Neural progenitor cell (in vitro differentiated cells): Measurements from ENCODE around the gene SDK1. TPM values are rescaled to one million over a fixed set of nuclear protein-coding genes. Genes with fewer than 3 reads are reported as not detected.
A peak's percentile ranks its signal among the peaks of the same experiment; 100 is the strongest.

Source experiments
- DNase-seq: peaks from one replicate; pipeline ENCODE4 v3.0.0-alpha.2; 2016; ENCODE audit warnings: low spot score
- H2AFZ ChIP-seq: fragments of 200-600 bp; sonication (generic); replicated peaks from 2 replicates; pipeline ENCODE4 v1.6.1; 2016; ENCODE audit warnings: antibody characterized with exemption
- H3F3A ChIP-seq: fragments of 200-600 bp; sonication (generic); 2 replicates; pipeline ENCODE4 v1.6.1; 2016; ENCODE audit warnings: antibody characterized with exemption, low read depth
- H3K27ac ChIP-seq: fragments of 200-600 bp; sonication (generic); 2 replicates; pipeline ENCODE4 v1.5.1; 2016; ENCODE audit warnings: mild to moderate bottlenecking
- H3K27me3 ChIP-seq: fragments of 200-600 bp; sonication (generic); 2 replicates; pipeline ENCODE4 v1.6.1; 2016; ENCODE audit warnings: mild to moderate bottlenecking, moderate library complexity
- H3K36me3 ChIP-seq: fragments of 200-600 bp; sonication (generic); 2 replicates; pipeline ENCODE4 v1.5.1; 2016
- H3K4me1 ChIP-seq: fragments of 200-600 bp; sonication (generic); 2 replicates; pipeline ENCODE4 v1.6.1; 2016; ENCODE audit warnings: mixed run types
- H3K4me2 ChIP-seq: fragments of 200-600 bp; sonication (generic); 2 replicates; pipeline ENCODE4 v1.6.1; 2016
- H3K4me3 ChIP-seq: fragments of 200-600 bp; sonication (generic); 2 replicates; pipeline ENCODE4 v1.5.1; 2016
- H3K79me2 ChIP-seq: fragments of 200-600 bp; sonication (generic); 2 replicates; pipeline ENCODE4 v1.6.1; 2016; ENCODE audit warnings: low read depth
- H3K9ac ChIP-seq: fragments of 200-600 bp; sonication (generic); 2 replicates; pipeline ENCODE4 v1.6.1; 2016
- H3K9me3 ChIP-seq: fragments of 200-600 bp; sonication (generic); 2 replicates; pipeline ENCODE4 v1.5.1; 2016; ENCODE audit warnings: low read depth
- H4K20me1 ChIP-seq: fragments of 200-600 bp; sonication (generic); 2 replicates; pipeline ENCODE4 v1.6.1; 2016; ENCODE audit warnings: low read depth
- H3K27ac Mint-ChIP-seq: 3 replicates; pipeline ENCODE4 v1.8.0; 2021; ENCODE audit warnings: mixed read lengths
- H3K27me3 Mint-ChIP-seq: 2 replicates; pipeline ENCODE4 v1.8.0; 2022; ENCODE audit warnings: low read depth, mild to moderate bottlenecking, inconsistent platforms, moderate library complexity, mixed read lengths; ENCODE audit not compliant: insufficient read depth
- H3K36me3 Mint-ChIP-seq: 3 replicates; pipeline ENCODE4 v1.8.0; 2021; ENCODE audit warnings: mixed read lengths
- H3K4me1 Mint-ChIP-seq: 3 replicates; pipeline ENCODE4 v1.8.0; 2021; ENCODE audit warnings: mixed read lengths
- H3K4me3 Mint-ChIP-seq: 3 replicates; pipeline ENCODE4 v1.8.0; 2021; ENCODE audit warnings: mild to moderate bottlenecking, moderate library complexity, mixed read lengths
- H3K9me3 Mint-ChIP-seq: 3 replicates; pipeline ENCODE4 v1.8.0; 2020; ENCODE audit warnings: mixed read lengths
- CTCF ChIP-seq: fragments of 200-600 bp; sonication (generic); IDR thresholded peaks from 2 replicates; pipeline ENCODE4 v1.5.1; 2017; ENCODE audit warnings: antibody characterized with exemption, mild to moderate bottlenecking
- EZH2 ChIP-seq: fragments of 200-600 bp; sonication (generic); IDR thresholded peaks from 2 replicates; pipeline ENCODE4 v1.6.1; 2017; ENCODE audit warnings: antibody characterized with exemption, mild to moderate bottlenecking, moderate library complexity
- EZH2phosphoT487 ChIP-seq: fragments of 200-600 bp; sonication (generic); IDR thresholded peaks from 2 replicates; pipeline ENCODE4 v1.6.1; 2017; ENCODE audit warnings: antibody characterized with exemption
- total RNA-seq: library from RNA; depleted of rRNA; stranded (reverse); fragments of >200 nt; gene quantifications from 2 replicates; pipeline ENCODE4 v1.2.3, GENCODE V29; 2015; ENCODE audit warnings: low replicate concordance

The SDK1 gene
- total RNA-seq, 1 donor from 2014 or later = 4.9 TPM

- no peaks in the 10 kb centered on the region for H4K20me1 ChIP-seq
- H3K4me3 Mint-ChIP-seq = no peak overlapping the region
- H3K79me2 ChIP-seq = no peaks in the 10 kb centered on the region
- peaks cover 9% of the 10 kb centered on the region for H3K9me3 Mint-ChIP-seq
- H3K27me3 Mint-ChIP-seq = no peaks in the 10 kb centered on the region
- no peak overlapping the region for H3K4me3 ChIP-seq
- H3K27ac ChIP-seq = no peak overlapping the region
- no peak overlapping the region for H2AFZ ChIP-seq
- peaks cover 19% of the 10 kb centered on the region for H3K4me1 Mint-ChIP-seq
- no peaks in the 10 kb centered on the region for H3K9me3 ChIP-seq
- no peaks in the 10 kb centered on the region for H3K36me3 ChIP-seq
- TF ChIP-seq CTCF (no peak), EZH2 (no peak), EZH2phosphoT487 (no peak)
- H3K9ac ChIP-seq = no peak overlapping the region
- H3K4me2 ChIP-seq = no peak overlapping the region
- no peak for DNase-seq
- peaks cover 7% of the 10 kb centered on the region for H3K36me3 Mint-ChIP-seq
- H3K27me3 ChIP-seq = no peaks in the 10 kb centered on the region
- no peak overlapping the region for H3K27ac Mint-ChIP-seq
- no peaks in the 10 kb centered on the region for H3K4me1 ChIP-seq
- no peaks in the 10 kb centered on the region for H3F3A ChIP-seq
Measured at GRCh38 chr7:3494947-3495346, 193.9 kb downstream of the SDK1 start.

GRCh38 chr7:3495530-3495929 is 194.5 kb downstream of the SDK1 start:
- Histone ChIP-seq H2AFZ (no peak overlapping the region), H4K20me1 (no peaks in the 10 kb centered on the region), H3K9ac (no peak overlapping the region), H3K4me1 (no peaks in the 10 kb centered on the region), H3K4me3 (no peak overlapping the region), H3F3A (no peaks in the 10 kb centered on the region), H3K4me2 (no peak overlapping the region), H3K9me3 (peaks cover 2% of the 10 kb centered on the region), H3K27me3 (no peaks in the 10 kb centered on the region), H3K27ac (no peak overlapping the region), H3K36me3 (peaks cover 1% of the 10 kb centered on the region), H3K79me2 (no peaks in the 10 kb centered on the region)
- Mint-ChIP-seq H3K36me3 (peaks cover 9% of the 10 kb centered on the region), H3K27ac (peak overlapping the region; percentile 19), H3K4me1 (peaks cover 19% of the 10 kb centered on the region), H3K27me3 (no peaks in the 10 kb centered on the region), H3K9me3 (peaks cover 14% of the 10 kb centered on the region), H3K4me3 (no peak overlapping the region)
- no peak for DNase-seq
- TF ChIP-seq EZH2 (no peak), CTCF (no peak), EZH2phosphoT487 (no peak)

- no peaks in the 10 kb centered on the region for H4K20me1 ChIP-seq
- peak overlapping the region; percentile 19 for H3K27ac Mint-ChIP-seq
Measured at GRCh38 chr7:3495954-3496353, 194.9 kb downstream of the SDK1 start.

More at GRCh38 chr7:3495954-3496353, 194.9 kb downstream of the SDK1 start:
- peaks cover 16% of the 10 kb centered on the region for H3K9me3 Mint-ChIP-seq
- H3K4me1 Mint-ChIP-seq = peaks cover 19% of the 10 kb centered on the region
- H3K36me3 Mint-ChIP-seq = peaks cover 10% of the 10 kb centered on the region
- H2AFZ ChIP-seq = no peak overlapping the region
- H3K4me1 ChIP-seq = no peaks in the 10 kb centered on the region
- no peak overlapping the region for H3K9ac ChIP-seq
- no peaks in the 10 kb centered on the region for H3K27me3 Mint-ChIP-seq
- H3K27me3 ChIP-seq = no peaks in the 10 kb centered on the region
- no peak for DNase-seq
- H3K4me3 Mint-ChIP-seq = no peak overlapping the region
- no peaks in the 10 kb centered on the region for H3K79me2 ChIP-seq
- H3K4me2 ChIP-seq = no peak overlapping the region
- H3F3A ChIP-seq = no peaks in the 10 kb centered on the region
- TF ChIP-seq EZH2 (no peak), EZH2phosphoT487 (no peak), CTCF (no peak)
- H3K4me3 ChIP-seq = no peak overlapping the region
- peaks cover 6% of the 10 kb centered on the region for H3K9me3 ChIP-seq
- no peak overlapping the region for H3K27ac ChIP-seq
- peaks cover 6% of the 10 kb centered on the region for H3K36me3 ChIP-seq
